Superior temporal gyrus (tissue), 1 donor: ENCODE measurements around the gene TBL3.
"Not testable (repeated sequence)": the region's sequence is repeated elsewhere in the genome, so short reads cannot be mapped to it uniquely, and the experiment has no call there.

Source experiments
- DNase-seq: peaks from one replicate; pipeline ENCODE4 v3.0.0-alpha.2; 2016; ENCODE audit errors: extremely low spot score

TBL3 gene

DNA sequence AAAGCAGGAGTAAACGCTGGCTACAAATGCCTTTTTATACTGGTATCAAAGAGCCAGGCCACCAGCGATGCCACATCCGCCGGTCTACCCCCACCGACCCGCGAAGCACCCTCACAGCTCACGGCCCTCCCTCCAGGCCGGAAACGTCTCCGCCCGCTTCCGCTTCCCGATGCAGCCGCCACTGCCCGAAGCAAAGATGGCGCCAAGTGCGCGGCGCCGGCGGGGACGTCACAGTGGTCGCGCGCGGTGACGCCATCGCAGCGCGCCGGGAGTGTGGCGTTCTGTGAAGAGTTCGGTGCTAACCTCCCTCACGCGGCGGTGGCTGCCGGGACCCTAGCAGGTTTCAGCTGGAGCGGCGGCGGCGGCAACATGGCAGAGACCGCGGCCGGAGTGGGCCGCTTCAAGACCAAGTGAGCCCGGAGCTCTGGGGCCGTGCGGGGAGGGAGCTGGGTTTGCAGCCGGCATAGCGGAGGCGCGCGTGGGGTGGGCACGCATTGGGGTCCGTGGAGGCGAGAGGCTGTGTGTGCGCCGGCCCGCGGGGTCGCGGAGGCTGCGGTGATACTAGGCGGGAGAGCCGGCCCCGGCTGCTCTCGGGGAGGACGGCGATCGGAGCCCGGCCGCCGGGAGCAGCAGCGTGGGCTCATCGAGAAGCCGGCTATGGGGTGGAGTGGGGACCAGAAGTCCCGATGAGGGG is at the start of gene TBL3:
TBL3 (plus strand) TSS at position 258 of the 694 bp plus-strand sequence; CDS start at position 370, 112 bp downstream.
- peak; percentile 94 for DNase-seq

DNA sequence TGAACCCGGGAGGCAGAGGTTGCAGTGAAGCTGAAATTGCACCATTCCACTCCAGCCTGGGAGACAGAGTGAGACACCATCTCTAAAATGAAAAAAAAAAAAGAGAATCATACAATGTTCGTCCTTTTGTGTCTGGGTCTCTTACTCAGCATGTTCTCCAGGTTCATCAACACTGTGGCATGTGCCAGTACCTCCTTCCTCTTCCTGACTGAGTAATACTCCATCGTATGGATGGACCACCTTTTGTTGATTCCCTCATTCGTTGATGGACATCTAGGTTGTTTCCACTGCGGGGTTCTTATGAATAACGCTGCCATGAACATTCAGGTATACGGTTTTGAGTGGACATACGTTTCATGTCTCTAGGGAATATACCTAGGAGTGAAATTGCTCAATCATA is 49.5 kb upstream of the TBL3 start:
- no peak for DNase-seq

DNA sequence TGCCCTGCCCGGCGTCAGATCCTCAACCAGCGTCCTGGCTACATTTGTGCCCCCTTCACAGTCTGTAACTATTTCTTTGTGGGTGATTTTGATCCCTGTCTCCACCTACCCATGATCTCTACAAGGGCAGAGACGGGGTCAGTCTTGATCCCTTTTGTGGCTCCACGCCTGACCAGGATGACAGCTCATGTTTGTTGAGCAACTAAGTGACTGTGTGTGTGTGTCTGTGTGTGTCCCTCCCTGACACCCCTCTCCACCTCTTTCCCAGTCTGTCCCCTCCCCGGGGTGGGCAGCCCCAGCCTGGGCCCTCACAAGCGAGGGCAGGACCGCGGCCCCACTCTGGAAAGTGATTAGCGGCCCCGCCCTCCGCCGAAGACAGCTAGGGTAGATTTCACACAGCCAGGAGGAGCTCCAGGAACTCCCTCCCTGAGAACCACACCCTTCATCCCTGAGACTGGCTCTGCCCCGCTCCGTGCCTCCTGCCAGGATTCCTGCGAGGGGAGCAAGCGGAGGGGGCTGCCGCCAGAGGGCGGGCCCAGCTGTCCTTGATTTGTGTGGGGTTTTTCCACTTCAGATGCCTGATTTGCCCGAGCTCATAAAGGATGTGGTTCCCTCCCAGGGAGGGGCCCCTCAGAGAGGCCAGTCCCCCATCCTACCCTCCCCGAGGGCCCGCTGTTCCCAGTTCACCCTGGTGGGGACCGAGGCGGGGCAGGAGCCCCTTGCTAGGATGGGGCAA is 48.4 kb upstream of the TBL3 start:
- DNase-seq = no peak

DNA sequence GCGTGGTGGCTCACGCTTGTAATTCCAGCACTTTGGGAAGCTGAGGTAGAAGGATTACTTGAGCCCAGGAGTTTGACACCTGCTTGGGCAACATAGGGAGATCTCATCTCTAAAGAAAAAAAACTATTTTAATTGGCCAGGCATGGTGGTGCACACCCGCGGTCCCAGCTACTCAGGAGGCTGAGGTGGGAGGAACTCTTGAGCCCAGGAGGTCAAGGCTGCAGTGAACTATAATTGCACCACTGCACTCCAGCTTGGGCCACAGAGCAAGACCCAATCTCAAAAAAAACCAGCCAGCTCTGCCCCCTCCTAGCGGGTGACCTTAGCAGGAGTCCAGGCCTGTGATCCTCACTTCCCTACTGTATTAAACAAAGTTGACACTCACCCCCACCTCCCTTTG is 47.8 kb upstream of the TBL3 start:
- DNase-seq = no peak

DNA sequence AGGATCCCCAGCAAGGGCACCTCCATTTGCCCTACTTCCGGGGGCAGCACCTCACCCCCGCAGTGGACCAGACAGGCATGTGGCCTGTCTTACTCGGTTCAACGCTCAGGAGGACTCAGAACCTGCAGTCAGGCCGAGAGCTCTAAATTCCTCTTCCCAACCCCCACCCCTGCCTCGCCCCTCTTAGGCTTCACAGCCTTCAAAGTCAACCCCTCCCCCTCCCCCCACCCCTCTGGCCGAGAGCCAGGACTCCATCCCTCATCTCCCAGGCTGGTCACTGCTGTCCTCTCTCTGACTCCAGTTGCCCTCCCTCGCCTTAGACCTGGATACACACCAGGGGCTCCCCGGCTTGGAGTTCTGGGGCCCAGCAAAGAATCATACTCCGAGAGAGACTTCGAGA is 45.6 kb upstream of the TBL3 start:
- no peak for DNase-seq

DNA sequence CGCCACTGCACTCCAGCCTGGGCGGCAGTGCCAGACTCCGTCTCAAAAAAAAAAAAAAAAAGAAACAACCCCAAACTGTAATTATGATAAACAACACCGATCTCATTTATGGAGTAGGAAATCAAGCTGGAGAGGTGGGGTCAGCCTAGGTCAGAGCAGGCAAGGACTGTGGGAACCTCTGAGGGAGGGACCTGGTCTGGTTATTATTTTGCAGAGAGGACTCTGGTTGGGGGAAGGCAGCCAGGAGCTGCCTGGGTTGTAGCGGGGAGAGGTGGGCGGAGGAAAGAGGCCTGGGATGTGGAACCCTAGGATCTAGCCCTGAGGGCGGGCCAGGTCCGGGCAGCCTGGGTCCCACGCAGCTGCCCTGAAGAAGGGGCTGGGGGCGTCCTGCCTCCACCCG is 42.7 kb upstream of the TBL3 start:
- DNase-seq = no peak

DNA sequence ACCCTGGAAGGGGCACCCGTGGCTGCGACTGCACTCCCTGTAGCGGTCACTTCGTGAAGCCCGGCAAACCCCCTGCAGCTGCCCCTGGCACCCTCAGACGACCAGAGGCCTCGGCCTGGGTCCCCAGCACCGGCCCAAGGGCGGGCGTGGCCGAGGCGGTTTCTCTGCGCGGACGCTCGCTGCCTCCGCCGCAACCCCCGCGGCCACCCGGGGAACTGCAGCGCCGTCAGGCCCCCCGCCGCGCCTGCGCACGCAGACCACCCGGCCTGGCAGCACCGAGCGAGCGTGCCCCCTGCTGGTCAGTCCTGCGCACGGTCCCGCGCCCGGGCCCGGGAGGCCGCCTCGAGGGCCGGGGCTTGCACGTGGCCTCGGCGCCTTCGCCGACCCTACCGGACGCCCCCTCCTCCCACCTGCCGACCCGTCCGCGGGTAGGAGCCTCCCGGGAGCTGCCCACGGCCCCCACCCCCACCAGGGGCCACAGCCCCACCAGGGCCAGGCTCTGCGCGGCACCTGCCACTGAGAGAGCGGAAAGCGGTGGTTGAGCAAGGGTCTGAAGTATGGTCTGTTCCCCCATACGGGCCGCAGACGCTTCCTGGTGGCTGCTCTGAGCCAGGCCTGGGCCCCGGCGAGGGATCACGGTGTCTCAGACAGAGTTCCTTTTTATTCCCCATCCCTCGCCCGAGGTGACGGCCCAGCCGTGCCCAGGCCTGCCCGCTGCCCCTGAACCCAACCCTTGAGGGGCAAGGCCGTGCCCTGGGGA is 42.1 kb upstream of the TBL3 start:
- peak; percentile 78 for DNase-seq

DNA sequence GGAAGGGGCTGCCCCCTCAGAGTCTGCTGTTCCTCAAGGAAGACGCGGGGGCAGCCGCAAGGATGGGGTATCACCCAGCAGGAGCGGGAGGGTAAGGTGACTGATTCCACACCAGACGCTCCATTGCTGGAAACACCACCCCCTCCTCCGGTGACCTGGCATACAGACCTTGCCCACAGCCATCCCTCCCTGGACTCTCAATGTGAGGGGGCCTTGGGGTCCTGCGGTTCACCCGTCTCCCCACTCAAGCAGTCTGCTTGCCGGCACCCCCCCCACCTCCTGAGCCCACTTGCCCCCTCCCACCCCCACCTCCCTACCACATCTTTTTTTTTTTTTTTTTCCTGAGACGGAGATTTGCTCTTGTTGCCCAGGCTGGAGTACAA is 41.5 kb upstream of the TBL3 start:
- no peak for DNase-seq

DNA sequence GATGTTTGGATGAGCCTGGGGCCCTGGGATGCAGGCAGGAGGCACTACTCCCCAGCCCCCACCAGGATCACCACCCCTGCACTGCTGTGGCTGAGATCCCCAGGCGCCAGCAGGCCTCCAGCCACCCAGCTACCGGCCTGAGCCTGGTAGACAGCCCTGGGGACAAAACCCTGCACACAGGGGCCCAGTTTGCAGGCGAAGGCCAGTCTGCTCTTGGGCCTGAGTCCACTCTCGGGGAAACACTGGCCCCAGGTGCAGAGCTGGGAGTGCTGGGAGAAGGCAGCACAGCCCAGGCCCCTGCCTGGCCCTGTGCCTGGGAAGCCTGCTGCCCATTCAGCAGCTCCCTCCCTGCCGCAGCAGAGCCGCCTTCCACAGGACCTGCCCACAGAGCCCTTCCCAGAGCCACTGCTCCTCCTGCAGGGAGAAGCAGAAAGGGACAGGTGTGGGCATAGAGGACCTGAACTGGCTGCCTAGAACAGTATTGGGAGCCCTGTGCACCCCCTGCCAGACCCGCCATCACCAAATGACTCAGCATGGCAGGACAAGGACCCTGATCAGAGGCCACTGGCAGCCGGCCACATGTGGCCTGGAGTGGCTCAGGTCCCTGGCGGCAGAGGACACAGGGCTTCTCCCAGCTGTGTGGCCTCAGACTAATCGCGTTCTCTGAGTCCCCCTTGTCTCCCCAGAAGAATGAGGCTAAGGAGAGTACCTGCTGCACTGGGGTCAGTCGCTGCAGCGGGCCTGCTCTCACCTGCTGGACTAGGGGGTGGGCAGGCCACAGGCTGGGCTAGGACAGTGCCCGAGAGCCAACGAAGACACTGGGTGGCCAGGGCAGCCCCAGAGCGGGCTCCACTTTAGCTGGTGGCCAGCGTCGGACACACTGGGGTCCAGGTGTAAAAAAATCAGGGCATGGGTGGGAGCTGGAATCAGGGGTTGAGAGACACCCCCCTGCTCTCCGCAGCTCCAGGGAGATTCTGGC is 39.5 kb upstream of the TBL3 start:
- no peak for DNase-seq

DNA sequence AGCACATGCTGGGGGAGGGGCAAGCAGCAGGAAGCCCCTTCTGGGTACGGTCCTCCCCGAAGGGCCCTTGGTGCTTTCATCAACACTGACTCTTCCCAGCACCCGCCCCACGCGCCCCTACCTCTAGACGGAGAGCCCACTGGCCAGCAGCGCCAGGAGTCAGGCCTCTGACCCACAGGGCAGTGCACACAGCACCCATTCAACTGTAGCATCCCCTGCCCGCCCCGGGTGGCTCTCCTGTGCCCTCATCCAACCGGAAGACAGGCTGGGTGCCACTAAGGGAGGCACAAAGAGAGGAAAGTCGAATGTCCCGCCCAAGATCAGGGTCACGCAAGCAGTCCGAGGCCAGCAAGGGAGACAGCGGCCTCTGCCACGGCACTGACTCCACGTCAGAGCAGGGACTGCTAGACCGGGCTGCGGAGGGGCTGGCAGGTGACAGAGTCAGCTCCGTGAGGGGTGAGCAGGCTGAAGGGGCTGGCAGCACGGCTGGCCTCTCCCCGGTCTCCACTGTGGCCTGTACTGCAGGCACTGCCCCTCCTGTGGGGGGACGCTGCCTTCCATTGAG is 38.7 kb upstream of the TBL3 start:
- no peak for DNase-seq

DNA sequence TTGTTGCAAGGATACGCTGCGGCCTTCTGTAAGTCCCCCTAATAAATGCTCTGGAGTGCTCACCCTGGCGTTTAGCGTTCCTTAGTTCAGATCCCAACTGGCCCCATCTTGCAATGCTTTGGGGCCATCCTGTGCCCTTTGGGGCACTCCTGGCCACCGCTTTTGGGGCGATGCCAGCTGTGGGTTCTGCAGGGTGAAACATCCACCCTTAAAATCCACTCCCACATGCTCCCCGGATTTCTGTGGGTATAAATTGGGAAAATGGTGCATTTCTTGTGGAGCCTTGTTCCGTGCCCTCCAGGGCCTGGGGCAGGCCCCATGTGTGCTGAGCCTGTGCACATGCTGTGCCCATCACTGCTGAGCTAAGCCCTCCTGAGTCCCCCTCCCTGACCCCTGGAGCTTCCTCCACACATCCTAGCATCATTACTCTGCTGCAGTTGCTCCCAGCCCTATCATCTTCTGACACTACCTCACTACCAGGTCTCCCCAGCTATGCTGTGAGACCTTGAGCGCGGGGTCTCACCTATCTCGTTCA is 34.8 kb upstream of the TBL3 start:
- DNase-seq = no peak

DNA sequence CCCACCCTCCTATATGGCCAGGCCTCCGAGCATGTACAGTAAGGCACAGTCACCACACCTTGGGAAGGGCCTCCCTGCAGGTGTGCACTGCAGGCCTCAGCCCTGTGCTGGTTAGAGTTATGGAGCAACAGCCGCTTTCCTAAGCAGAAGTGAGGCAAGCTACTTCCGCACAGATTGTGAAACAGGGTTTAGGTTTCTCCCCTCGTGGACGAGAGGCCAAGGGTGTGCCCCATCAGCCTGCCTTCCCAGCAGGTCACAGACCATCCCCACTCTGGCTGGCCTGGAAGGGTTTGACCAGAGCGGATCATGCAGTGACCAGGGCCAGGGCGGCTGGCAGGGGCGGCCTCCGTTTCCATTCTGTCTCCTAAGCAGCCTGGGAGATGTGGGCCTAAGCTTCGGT is 33.5 kb upstream of the TBL3 start:
- no peak for DNase-seq

DNA sequence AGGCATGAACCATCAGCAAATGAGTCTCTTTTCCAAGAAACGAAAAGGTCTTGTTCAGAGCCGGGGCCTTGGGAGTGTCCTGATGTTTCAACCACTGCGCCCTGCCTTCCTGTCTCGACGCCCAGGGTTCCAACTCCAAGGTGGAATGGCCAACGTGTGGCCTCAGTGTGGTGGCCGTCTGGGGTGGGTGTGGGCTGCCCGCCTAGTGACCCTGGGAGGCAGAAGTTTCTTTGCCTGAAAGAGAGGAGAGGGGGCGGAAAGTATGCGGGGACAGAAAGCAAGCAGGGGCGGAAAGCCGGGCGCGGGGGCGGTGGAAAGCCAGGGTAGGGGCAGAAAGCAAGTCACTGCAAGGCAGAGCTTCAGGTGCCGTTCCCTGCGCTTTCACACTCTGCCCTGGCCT is 32.9 kb upstream of the TBL3 start:
- DNase-seq = no peak

DNA sequence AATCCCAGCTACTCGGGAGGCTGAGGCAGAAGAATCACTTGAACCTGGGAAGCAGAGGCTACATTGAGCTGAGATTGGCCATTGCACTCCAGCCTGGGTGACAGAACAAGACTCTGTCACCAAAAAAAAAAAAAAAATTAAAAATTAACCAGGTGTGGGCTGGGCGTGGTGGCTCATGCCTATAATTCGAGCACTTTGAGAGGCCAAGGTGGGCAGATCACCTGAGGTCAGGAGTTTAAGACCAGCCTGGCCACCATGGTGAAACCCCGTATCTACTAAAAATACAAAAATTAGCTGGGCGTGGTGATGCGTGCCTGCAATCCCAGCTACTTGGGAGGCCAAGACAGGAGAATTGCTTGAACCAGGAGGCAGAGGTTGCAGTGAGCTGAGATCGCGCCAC is 32.0 kb upstream of the TBL3 start:
- DNase-seq = not testable (repeated sequence)

DNA sequence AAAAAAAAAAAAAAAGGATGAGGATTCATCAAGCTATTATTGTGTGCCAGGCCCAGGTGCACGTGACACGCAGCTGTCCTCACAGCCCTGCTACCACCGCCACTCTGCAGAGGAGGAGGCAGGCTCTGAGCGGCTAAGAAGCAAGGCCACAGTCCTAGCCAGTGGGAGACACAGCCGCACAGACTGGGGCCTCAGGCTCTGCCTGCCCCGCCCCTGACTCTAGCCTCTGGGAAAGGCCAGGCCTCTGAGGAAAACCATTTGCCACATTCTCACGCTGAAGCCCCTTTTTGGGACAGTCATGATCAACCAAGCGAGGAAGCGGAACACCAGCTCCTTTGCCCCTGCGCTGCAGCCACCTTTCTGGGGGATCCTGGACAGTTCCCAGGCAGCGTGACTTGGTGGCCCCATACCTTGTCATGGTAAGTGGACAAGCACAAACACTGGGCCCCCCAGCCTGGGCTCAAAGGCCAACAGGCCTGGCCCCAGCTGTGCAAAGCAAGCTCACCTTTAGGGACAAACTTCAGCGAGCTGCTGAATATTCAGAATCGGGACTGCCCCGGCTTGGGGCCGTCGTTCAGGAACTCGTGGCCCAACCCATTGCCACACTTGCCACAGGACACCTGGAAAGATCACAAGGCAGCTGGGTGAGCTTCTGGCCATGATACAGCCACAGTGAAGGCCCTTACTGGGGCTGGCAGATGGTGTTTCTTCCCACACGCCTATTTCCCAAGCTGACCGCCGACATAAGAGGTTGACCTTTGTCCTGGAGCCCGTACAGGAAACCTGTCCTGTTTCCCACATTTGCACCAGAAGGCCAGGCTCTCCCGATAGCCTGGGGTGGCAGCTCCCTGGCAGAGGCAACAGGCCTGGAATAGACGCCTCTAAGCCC is 31.3 kb upstream of the TBL3 start:
- DNase-seq = no peak

DNA sequence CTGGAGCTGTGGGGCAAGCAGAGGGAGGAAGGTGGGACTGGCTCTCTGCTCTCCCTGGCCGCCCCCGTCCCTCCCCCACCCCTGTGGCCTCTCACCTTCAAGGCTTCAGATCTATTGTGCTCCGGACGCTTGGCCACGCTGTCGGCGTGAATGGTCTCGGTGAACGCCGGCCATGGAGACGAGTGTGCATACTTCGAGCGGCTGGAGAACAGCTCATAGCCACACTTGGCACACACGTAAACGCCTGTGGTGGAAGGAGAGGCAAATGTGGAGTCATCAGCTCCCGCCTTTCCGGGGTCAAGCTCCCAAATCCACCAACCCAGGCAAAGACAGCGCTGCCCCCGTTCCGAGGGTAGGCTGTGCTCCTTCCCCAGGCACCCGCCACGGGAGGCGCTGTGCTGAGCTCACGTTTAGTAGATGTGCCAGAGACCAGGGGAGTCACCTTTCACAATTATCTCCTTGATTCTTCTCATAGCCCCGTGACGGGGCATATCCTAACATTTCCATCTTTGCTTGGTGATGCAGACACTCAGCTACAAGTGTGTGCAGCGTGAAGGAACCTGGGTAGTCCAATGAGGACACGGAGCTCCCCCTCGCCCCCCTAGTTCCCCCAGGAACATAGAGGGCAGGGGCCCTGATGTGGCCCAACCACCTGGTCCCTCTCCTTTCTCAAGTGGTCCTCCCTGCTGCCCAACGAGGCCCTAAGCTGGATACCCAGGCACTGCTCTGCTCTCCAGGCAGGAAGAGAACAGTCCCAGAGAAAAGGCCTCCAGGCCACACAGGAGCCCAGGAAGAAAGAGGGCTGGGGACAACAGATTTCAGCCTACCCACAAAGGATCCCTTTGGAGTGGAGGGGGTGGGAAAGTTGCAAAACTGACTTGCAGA is 30.4 kb upstream of the TBL3 start:
- DNase-seq = no peak

DNA sequence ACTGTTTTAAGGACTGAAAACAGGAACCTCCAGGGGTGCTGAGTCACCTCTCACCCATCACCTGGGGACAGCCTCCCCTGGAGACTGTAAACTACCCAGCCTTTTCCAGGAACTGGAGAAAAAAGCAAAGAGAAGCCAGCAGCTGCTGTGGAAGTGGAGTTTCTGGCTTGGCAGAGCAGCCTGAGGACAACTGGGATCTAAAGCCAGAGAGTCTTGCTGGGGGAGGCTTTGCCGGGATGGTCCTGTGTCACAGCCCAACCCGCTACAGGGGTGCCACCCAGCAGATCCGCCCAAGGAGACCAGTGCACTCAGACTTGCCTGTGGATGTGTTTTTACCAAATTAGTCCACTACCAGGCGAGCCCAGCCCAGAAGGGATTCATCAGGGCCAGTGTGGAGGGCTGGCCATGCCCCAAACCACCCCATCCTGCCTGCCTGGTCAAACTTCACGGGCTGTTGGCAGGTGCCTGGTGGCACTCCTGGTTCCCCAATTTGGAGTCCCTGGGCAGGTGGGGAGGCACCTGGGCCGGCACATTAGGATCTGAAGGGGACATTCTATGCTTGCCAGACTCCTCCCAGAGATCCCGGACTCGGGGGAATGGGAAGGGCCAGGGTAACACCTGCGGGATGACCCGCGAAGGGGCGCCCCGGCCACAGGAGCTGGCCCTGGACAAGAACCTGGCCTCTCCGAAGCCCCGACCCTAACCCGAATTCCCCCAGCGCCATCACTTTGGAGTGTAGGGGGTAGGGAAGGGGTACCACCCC is 29.6 kb upstream of the TBL3 start:
- DNase-seq = no peak
